Measurements from ENCODE around the gene PLEKHN1. TPM values are rescaled to one million over a fixed set of nuclear protein-coding genes. Genes with fewer than 3 reads are reported as not detected.

The PLEKHN1 gene
- total and polyA plus RNA-seq, 2 of the 4 experiments (the other 2 are of a cell fraction): 0.54 to 2.1 TPM

DNA sequence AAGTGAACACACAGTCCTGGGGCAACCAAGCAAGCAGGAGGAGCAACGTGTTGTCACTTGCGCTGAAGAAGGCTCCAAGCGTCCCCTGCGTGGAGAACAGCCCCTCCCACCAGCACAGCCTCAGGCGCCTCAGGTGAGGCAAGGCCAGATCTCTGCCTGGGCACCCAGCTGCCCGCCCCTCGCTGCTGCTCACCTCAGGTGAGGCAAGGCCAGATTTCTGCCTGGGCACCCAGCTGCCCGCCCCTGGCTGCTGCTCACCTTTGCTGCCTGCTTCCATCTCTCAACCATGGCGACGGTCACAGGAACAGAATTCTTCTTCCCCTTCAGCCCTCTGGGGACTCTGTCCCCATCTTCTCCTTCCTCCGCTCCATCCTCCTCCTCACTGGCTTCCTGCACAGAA is 9.6 kb upstream of the PLEKHN1 start:
- dilution Hi-C loops (cut with HindIII; ENCODE audit: low sequenced_read_pairs, unreplicated experiment): no loop called here
- ChIA-PET POLR2A (ENCODE audit: unreplicated experiment) (no interaction called here), CTCF (no interaction called here)

More for the DNA sequence above, 9.6 kb upstream of the PLEKHN1 start:
- Histone ChIP-seq H3K56ac (ENCODE audit: extremely low read depth, insufficient read depth, low read length) (no peak overlapping the region), H2AK5ac (ENCODE audit: low read depth, low read length) (no peak overlapping the region), H3K4me1 (ENCODE audit: control insufficient read depth, insufficient read depth, low read length) (peaks cover 10% of the 10 kb centered on the region), H2BK15ac (ENCODE audit: low read depth, low read length) (no peak overlapping the region), H4K20me1 (ENCODE audit: insufficient read depth, low read length) (peaks cover 20% of the 10 kb centered on the region), H3K4ac (ENCODE audit: low read depth, low read length) (no peak overlapping the region), H2BK20ac (ENCODE audit: low read depth, low read length) (no peak overlapping the region), H2BK120ac (ENCODE audit: low read depth, low read length) (no peak overlapping the region), H3K27me3 (ENCODE audit: control insufficient read depth, insufficient read depth, low read length) (no peaks in the 10 kb centered on the region), H4K8ac (ENCODE audit: low read depth in 2 of 2, low read length in 2 of 2) (no peak overlapping the region), H2AFZ (replicated peaks; ENCODE audit: low read length, poor library complexity) (no peak overlapping the region), H2BK5ac (ENCODE audit: low read depth, low read length, poor library complexity, severe bottlenecking) (no peak overlapping the region), H4K91ac (ENCODE audit: insufficient read depth, low read depth, low read length) (no peak overlapping the region), H3K4me3 (ENCODE audit: insufficient read depth, low read depth, low read length) (no peak overlapping the region), H4K5ac (ENCODE audit: low read depth, low read length) (no peak overlapping the region), H3K4me2 (ENCODE audit: low read depth, low read length) (no peak overlapping the region), H3K9ac (ENCODE audit: low read depth, low read length) (no peak overlapping the region), H3K9me1 (ENCODE audit: insufficient read depth, low read length) (0 out of 2 replicates have a peak, but pooled peaks cover 7% of the 10 kb centered on the region), H3K23ac (ENCODE audit: low read depth, low read length) (no peak overlapping the region), H3K79me1 (ENCODE audit: low read depth in 1 of 2, low read length in 2 of 2) (peaks cover 10 to 51% of the 10 kb centered on the region in 2 experiments), H3K9me3 (ENCODE audit: control insufficient read depth, insufficient read depth, low read length) (no peaks in the 10 kb centered on the region), H2AK9ac (replicated peaks; ENCODE audit: low read depth, low read length, poor library complexity) (no peak overlapping the region), H3K18ac (ENCODE audit: low read depth, low read length) (no peak overlapping the region), H3K14ac (replicated peaks; ENCODE audit: low read depth, low read length) (no peak overlapping the region), H3K36me3 (ENCODE audit: control insufficient read depth, insufficient read depth, low read length) (peaks cover 53% of the 10 kb centered on the region), H3K27ac (ENCODE audit: insufficient read depth, low read length) (no peak overlapping the region)
- 94% methylated on average over 7 of the region's 11 CpGs; no CpG with 5 or more reads in 1 of the 2 experiments for WGBS, 2 experiments (ENCODE audit: extremely low coverage in 2 of 2, insufficient read length in 1 of 2)
- intact Hi-C loops (cut with micrococcal nuclease) (loop anchor here (5.0 kb wide), 1 partner anchor 34 kb away; the partner anchor contains the start of gene SAMD11), in situ Hi-C loops (cut with MboI; ENCODE audit: low sequenced_read_pairs) (loop anchor here (5.0 kb wide), 1 partner anchor 44 kb away; no protein-coding TSS in a partner anchor)
- TF ChIP-seq SMC3 (IDR thresholded peaks at IDR 0.05; ENCODE audit: low read depth, low read length) (no peak), FOS (IDR thresholded peaks at IDR 0.05; ENCODE audit: low read depth, low read length) (no peak), POLR2A (IDR thresholded peaks at IDR 0.05; ENCODE audit: low read depth, low read length) (no peak), CHD1 (IDR thresholded peaks at IDR 0.05; ENCODE audit: low read depth, low read length) (no peak), BHLHE40 (IDR thresholded peaks at IDR 0.05; ENCODE audit: low read depth, low read length) (no peak), MAZ (IDR thresholded peaks at IDR 0.05; ENCODE audit: borderline replicate concordance, low read depth, low read length) (no peak), MXI1 (IDR thresholded peaks at IDR 0.05; ENCODE audit: borderline replicate concordance, low read depth, low read length) (no peak), RAD21 (IDR thresholded peaks at IDR 0.05; ENCODE audit: low read length) (no peak), RFX5 (IDR thresholded peaks at IDR 0.05; ENCODE audit: low read depth, low read length) (no peak), NFE2L2 (IDR thresholded peaks at IDR 0.05; ENCODE audit: low read depth, low read length) (no peak), MAFK (IDR thresholded peaks at IDR 0.05; ENCODE audit: low read depth, low read length) (no peak), RCOR1 (IDR thresholded peaks at IDR 0.05; ENCODE audit: insufficient replicate concordance, low read length) (no peak), CEBPB (IDR thresholded peaks at IDR 0.05; ENCODE audit: low read depth, low read length) (no peak)
- TF ChIP-seq, protein P1, sequence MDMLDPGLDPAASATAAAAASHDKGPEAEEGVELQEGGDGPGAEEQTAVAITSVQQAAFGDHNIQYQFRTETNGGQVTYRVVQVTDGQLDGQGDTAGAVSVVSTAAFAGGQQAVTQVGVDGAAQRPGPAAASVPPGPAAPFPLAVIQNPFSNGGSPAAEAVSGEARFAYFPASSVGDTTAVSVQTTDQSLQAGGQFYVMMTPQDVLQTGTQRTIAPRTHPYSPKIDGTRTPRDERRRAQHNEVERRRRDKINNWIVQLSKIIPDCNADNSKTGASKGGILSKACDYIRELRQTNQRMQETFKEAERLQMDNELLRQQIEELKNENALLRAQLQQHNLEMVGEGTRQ (IDR thresholded peaks at IDR 0.05; ENCODE audit: low read depth, low read length): no peak
- TF ChIP-seq, protein P2, sequence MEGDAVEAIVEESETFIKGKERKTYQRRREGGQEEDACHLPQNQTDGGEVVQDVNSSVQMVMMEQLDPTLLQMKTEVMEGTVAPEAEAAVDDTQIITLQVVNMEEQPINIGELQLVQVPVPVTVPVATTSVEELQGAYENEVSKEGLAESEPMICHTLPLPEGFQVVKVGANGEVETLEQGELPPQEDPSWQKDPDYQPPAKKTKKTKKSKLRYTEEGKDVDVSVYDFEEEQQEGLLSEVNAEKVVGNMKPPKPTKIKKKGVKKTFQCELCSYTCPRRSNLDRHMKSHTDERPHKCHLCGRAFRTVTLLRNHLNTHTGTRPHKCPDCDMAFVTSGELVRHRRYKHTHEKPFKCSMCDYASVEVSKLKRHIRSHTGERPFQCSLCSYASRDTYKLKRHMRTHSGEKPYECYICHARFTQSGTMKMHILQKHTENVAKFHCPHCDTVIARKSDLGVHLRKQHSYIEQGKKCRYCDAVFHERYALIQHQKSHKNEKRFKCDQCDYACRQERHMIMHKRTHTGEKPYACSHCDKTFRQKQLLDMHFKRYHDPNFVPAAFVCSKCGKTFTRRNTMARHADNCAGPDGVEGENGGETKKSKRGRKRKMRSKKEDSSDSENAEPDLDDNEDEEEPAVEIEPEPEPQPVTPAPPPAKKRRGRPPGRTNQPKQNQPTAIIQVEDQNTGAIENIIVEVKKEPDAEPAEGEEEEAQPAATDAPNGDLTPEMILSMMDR (conservative IDR thresholded peaks at IDR 0.05; ENCODE audit: low read depth, low read length): no peak
- TF ChIP-seq, protein P3, sequence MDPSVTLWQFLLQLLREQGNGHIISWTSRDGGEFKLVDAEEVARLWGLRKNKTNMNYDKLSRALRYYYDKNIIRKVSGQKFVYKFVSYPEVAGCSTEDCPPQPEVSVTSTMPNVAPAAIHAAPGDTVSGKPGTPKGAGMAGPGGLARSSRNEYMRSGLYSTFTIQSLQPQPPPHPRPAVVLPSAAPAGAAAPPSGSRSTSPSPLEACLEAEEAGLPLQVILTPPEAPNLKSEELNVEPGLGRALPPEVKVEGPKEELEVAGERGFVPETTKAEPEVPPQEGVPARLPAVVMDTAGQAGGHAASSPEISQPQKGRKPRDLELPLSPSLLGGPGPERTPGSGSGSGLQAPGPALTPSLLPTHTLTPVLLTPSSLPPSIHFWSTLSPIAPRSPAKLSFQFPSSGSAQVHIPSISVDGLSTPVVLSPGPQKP (IDR thresholded peaks at IDR 0.05; ENCODE audit: borderline replicate concordance, low read depth, low read length): no peak
- ATAC-seq (ENCODE audit: low read depth) (no peak), DNase-seq (no peak)
- no TSS peak for BruUV-seq (replicated peaks)
